Measurements from ENCODE around the gene TMEM156. TPM values are rescaled to one million over a fixed set of nuclear protein-coding genes. Genes with fewer than 3 reads are reported as not detected.

The TMEM156 gene
- total RNA-seq, 4 donors from 2014 or later: not detected

DNA sequence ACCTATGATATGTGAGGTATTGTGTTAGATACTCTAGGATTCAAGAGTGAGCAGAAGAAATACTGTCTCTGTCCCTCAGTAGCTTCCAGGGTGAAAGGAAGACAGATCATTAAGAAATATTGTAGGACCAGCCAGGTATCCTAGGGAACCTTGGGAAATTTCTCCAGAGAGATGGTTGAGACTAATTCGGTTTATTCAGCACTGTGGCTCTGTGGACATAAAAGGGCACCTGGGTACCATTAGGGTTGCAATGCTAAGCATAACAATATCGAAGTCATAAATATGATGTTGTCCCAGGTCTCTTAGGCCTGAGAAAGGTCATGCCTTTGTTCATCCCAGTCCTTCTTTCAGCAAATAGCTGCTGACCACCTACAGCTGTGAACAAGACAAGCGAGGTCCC is 103.6 kb downstream of the TMEM156 start:
- ATAC-seq: no peak
- Histone ChIP-seq H3K4me3 (no peak overlapping the region), H3K4me1 (peaks cover 0 to 48% (median 0%) of the 10 kb centered on the region in 3 donors), H3K27ac (peak overlapping the region in 1 of 4 donors; percentile 65), H3K36me3 (peaks cover 3 to 89% of the 10 kb centered on the region in 2 donors), H3K9me3 (no peaks in the 10 kb centered on the region), H3K27me3 (no peaks in the 10 kb centered on the region)
- no peak for TF ChIP-seq EP300 (IDR thresholded peaks at IDR 0.05)
- TF ChIP-seq CTCF (IDR thresholded peaks at IDR 0.05): no peak
- no peak for TF ChIP-seq POLR2AphosphoS5 (IDR thresholded peaks at IDR 0.05)
- no peak for TF ChIP-seq POLR2A (IDR thresholded peaks at IDR 0.05)
- WGBS, 2 donors (ENCODE audit: low coverage in 1 of 2): 58 to 71% methylated on average over 2 of the region's 3 CpGs

GRCh38 chr4:38926896-38927295 is 105.3 kb downstream of the TMEM156 start:
- Histone ChIP-seq H3K4me1 (peaks cover 0 to 48% (median 0%) of the 10 kb centered on the region in 3 donors), H3K36me3 (peaks cover 0 to 86% of the 10 kb centered on the region in 2 donors), H3K4me3 (no peak overlapping the region), H3K27ac (peak overlapping the region in 2 of 4 donors; percentile 15 to 56), H3K9me3 (no peaks in the 10 kb centered on the region), H3K27me3 (no peaks in the 10 kb centered on the region)
- no peak for ATAC-seq
- TF ChIP-seq CTCF (IDR thresholded peaks at IDR 0.05) (no peak), POLR2AphosphoS5 (IDR thresholded peaks at IDR 0.05) (no peak), EP300 (IDR thresholded peaks at IDR 0.05) (no peak), POLR2A (IDR thresholded peaks at IDR 0.05) (no peak)
- 70 to 75% methylated on average over 2 to 6 of the region's 6 CpGs for WGBS, 2 donors (ENCODE audit: low coverage in 1 of 2)

GRCh38 chr4:38925492-38926413 is 106.5 kb downstream of the TMEM156 start:
- Histone ChIP-seq H3K27ac (peak overlapping the region in 2 of 4 donors; percentile 16 to 56), H3K4me3 (no peak overlapping the region), H3K36me3 (peaks cover 0 to 86% of the 10 kb centered on the region in 2 donors), H3K9me3 (no peaks in the 10 kb centered on the region), H3K27me3 (no peaks in the 10 kb centered on the region), H3K4me1 (peaks cover 0 to 44% (median 0%) of the 10 kb centered on the region in 3 donors)
- WGBS, 2 donors (ENCODE audit: low coverage in 1 of 2): 45 to 54% methylated on average over 3 of the region's 3 CpGs
- TF ChIP-seq CTCF (IDR thresholded peaks at IDR 0.05) (no peak), POLR2AphosphoS5 (IDR thresholded peaks at IDR 0.05) (no peak)
- no peak for ATAC-seq

DNA sequence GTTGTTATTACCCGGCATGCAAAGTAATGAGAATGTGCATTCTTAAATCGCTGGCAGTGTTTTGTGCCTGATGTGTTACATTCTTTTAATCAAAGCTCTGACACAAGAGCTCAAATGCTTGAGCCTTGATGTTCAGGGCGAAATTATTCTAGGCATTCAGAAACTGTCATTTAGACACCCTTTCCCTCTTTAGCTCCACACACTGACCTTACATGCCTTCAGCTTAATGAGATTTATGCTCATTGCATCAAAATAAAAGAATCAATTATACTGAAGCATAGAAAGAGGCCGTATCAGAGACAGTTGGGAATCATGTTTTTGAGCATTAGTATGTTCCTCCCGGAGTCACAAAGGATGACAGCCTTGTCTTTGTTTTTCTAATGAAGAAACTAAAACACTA is 107.9 kb downstream of the TMEM156 start:
- peak overlapping the region in 3 of 4 donors; percentile 11 to 39 (median 24) for H3K27ac ChIP-seq
- H3K36me3 ChIP-seq: peaks cover 0 to 86% of the 10 kb centered on the region in 2 donors
- no peaks in the 10 kb centered on the region for H3K9me3 ChIP-seq
- ATAC-seq: no peak
- WGBS, 2 donors (ENCODE audit: low coverage in 1 of 2): 31 to 61% methylated on average over 5 of the region's 5 CpGs
- TF ChIP-seq POLR2A (IDR thresholded peaks at IDR 0.05): no peak
- TF ChIP-seq CTCF (IDR thresholded peaks at IDR 0.05): no peak
- no peak for TF ChIP-seq POLR2AphosphoS5 (IDR thresholded peaks at IDR 0.05)
- TF ChIP-seq EP300 (IDR thresholded peaks at IDR 0.05): no peak
- no peaks in the 10 kb centered on the region for H3K27me3 ChIP-seq
- H3K4me1 ChIP-seq: peaks cover 0 to 30% (median 0%) of the 10 kb centered on the region in 3 donors
- H3K4me3 ChIP-seq: no peak overlapping the region
